ENCODE measurements around the gene RIT2. TPM values are rescaled to one million over a fixed set of nuclear protein-coding genes. Genes with fewer than 3 reads are reported as not detected.

The RIT2 gene
- total RNA-seq, 1 donor from 2014 or later = not detected

DNA sequence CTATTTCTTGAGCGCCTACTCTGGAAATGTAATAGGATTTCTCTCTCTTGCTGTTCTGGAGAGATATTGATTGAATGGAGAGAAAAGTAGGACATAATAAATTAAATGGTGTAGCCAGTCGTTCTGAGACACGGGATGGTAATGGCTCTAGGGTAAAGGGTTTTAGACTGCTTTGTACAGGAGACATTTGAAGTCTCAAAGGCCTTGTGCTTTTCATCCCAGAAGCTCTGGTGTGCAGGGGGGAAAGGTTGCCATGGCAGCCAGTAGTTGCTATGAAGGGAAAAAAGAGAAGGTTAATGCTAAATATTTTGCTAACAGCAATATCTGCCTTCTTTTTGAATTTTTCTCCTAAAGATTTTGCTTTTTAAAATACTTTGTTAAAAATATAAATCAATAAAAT is 359.3 kb downstream of the RIT2 start:
- intact Hi-C loops (cut with micrococcal nuclease) = no loop called here

DNA sequence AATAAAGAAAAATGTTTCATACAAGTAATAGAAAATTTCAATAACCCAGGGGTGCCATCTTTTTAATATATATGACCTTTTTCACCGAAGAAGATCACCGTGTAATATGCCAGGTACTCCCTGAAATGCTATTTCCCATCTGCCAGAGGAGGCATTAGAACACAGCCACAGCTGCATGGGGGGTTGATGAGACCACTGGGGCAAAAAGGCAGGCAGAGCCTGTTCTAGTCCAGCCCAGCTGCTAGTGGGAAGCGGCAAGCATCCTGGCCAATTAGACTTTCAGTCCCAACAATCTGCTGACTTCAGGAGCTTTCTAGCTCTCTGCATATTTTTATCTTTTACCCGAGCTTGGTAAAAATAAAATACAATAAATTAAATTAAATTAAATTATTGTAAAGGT is 362.6 kb downstream of the RIT2 start:
- POLR2A ChIA-PET = no interaction called here
- H3K9me3 Mint-ChIP-seq = no peaks in the 10 kb centered on the region
- TF ChIP-seq, protein P1, sequence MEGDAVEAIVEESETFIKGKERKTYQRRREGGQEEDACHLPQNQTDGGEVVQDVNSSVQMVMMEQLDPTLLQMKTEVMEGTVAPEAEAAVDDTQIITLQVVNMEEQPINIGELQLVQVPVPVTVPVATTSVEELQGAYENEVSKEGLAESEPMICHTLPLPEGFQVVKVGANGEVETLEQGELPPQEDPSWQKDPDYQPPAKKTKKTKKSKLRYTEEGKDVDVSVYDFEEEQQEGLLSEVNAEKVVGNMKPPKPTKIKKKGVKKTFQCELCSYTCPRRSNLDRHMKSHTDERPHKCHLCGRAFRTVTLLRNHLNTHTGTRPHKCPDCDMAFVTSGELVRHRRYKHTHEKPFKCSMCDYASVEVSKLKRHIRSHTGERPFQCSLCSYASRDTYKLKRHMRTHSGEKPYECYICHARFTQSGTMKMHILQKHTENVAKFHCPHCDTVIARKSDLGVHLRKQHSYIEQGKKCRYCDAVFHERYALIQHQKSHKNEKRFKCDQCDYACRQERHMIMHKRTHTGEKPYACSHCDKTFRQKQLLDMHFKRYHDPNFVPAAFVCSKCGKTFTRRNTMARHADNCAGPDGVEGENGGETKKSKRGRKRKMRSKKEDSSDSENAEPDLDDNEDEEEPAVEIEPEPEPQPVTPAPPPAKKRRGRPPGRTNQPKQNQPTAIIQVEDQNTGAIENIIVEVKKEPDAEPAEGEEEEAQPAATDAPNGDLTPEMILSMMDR (IDR thresholded peaks at IDR 0.05) = no peak
- ATAC-seq (ENCODE audit: low read depth) = no peak
- H3K36me3 Mint-ChIP-seq (ENCODE audit: low read depth) = no peaks in the 10 kb centered on the region
- no peaks in the 10 kb centered on the region for H3K27me3 Mint-ChIP-seq
- H3K4me1 Mint-ChIP-seq = no peaks in the 10 kb centered on the region
- DNase-seq = no peak
- H3K27ac Mint-ChIP-seq = no peak overlapping the region
- CTCF ChIA-PET = no interaction called here
- intact Hi-C loops (cut with micrococcal nuclease) = no loop called here
- H3K4me3 Mint-ChIP-seq = no peak overlapping the region

More for the DNA sequence above, 359.3 kb downstream of the RIT2 start:
- Mint-ChIP-seq H3K4me1 (no peaks in the 10 kb centered on the region), H3K27me3 (no peaks in the 10 kb centered on the region), H3K27ac (no peak overlapping the region), H3K9me3 (no peaks in the 10 kb centered on the region), H3K4me3 (no peak overlapping the region), H3K36me3 (ENCODE audit: low read depth) (no peaks in the 10 kb centered on the region)
- ChIA-PET CTCF (no interaction called here), POLR2A (no interaction called here)
- ATAC-seq (ENCODE audit: low read depth) (no peak), DNase-seq (no peak)
- TF ChIP-seq, protein P1 (IDR thresholded peaks at IDR 0.05) = no peak

DNA sequence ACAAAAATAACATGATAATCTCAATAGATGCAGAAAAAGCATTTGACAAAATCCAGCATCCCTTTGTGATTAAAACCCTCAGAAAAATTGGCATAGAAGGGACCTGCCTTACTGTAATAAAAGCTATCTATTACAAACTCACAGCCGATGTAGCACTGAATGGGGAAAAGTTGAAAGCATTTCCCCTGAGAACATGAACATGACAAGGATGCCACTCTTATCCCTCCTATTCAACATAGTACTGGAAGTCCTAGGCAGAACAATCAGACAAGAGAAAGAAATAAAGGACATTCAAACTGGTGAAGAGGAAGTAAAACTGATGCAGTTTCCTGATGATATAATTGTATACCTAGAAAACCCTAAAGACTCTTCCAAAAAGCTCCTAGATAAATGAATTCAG is 368.7 kb downstream of the RIT2 start:
- Mint-ChIP-seq H3K36me3 (ENCODE audit: low read depth) (no peaks in the 10 kb centered on the region), H3K9me3 (no peaks in the 10 kb centered on the region), H3K27me3 (no peaks in the 10 kb centered on the region), H3K27ac (no peak overlapping the region), H3K4me3 (no peak overlapping the region), H3K4me1 (no peaks in the 10 kb centered on the region)
- ChIA-PET CTCF (no interaction called here), POLR2A (no interaction called here)
- intact Hi-C loops (cut with micrococcal nuclease) = no loop called here
- TF ChIP-seq, protein P1 (IDR thresholded peaks at IDR 0.05) = no peak
- ATAC-seq (ENCODE audit: low read depth) = no peak
- DNase-seq = no peak

DNA sequence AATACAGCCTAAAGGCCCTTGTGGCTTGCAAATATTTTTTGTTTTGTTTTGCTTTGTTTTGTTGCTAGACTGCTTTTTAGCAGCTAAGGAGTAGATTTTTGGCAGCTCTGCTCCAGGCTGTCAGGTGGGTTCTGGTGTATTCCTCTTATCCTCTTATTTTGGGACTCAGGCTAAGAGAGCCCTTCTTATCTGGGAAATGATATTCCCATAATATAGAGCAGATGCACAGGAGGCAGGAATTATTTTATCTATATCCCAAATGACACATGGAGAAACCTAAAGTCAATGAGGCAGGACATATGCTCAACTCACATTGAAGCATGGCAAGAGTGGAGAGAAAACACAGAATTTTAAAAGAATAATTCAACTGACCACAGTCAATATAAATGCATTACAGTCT is 369.6 kb downstream of the RIT2 start:
- POLR2A ChIA-PET = no interaction called here
- Mint-ChIP-seq H3K9me3 (no peaks in the 10 kb centered on the region), H3K4me3 (no peak overlapping the region), H3K27me3 (no peaks in the 10 kb centered on the region), H3K36me3 (ENCODE audit: low read depth) (no peaks in the 10 kb centered on the region), H3K4me1 (no peaks in the 10 kb centered on the region), H3K27ac (no peak overlapping the region)
- intact Hi-C loops (cut with micrococcal nuclease) = no loop called here
- ATAC-seq (ENCODE audit: low read depth) (no peak), DNase-seq (no peak)
- CTCF ChIA-PET = no interaction called here
- TF ChIP-seq, protein P1 (IDR thresholded peaks at IDR 0.05) = no peak

DNA sequence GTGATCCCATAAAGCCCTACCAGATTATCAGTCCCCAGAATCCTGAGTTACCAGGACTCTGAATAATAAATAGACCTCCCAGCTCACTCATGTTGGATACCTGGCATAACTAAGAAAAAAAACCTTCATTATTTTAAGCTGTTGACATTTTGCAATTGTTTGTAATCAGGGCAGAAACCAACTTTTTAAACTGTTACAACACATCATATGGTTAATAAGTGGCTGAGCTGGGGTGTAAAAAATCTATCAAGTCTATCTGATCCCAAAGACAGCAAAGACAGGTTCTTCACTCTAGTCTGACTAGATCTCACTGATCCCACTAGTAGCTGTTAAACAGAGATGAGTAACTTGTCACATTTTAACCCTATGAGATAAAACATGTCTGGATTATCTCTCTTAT is 370.3 kb downstream of the RIT2 start:
- no peak for ATAC-seq (ENCODE audit: low read depth)
- ChIA-PET POLR2A (no interaction called here), CTCF (no interaction called here)
- no peaks in the 10 kb centered on the region for H3K4me1 Mint-ChIP-seq
- no peaks in the 10 kb centered on the region for H3K36me3 Mint-ChIP-seq (ENCODE audit: low read depth)
- no peak overlapping the region for H3K4me3 Mint-ChIP-seq
- no peaks in the 10 kb centered on the region for H3K27me3 Mint-ChIP-seq
- no peaks in the 10 kb centered on the region for H3K9me3 Mint-ChIP-seq
- no peak for DNase-seq
- H3K27ac Mint-ChIP-seq = no peak overlapping the region
- intact Hi-C loops (cut with micrococcal nuclease) = no loop called here
- TF ChIP-seq, protein P1 (IDR thresholded peaks at IDR 0.05) = no peak

All from activated B cell treated with CpG ODN at 0.5 μM for 24 hours (primary cell).